B cell (primary cell): Measurements from ENCODE around the gene GPATCH3. TPM values are rescaled to one million over a fixed set of nuclear protein-coding genes. Genes with fewer than 3 reads are reported as not detected.

Experiments
- ATAC-seq: fragments of 200-7000 bp; cut with Tn5 transposase; one replicate; pipeline ENCODE4 v1.10.0; 2021; ENCODE audit warnings: low read depth, mild to moderate bottlenecking, moderate number of reproducible peaks, moderate library complexity
- CTCF ChIA-PET: fragments of 350-600 bp; sonication (Branson Sonifier 250); formaldehyde crosslinking; loops from one replicate; lab custom pipeline; 2021; ENCODE audit warnings: antibody characterized with exemption, inconsistent platforms; lab: Charles Lee
- POLR2A ChIA-PET: fragments of 350-600 bp; sonication (Branson Sonifier 250); formaldehyde crosslinking; loops from one replicate; lab custom pipeline; 2021; ENCODE audit warnings: antibody characterized with exemption; lab: Charles Lee
- DNase-seq: peaks from one replicate; pipeline ENCODE4 v3.0.0; 2013
- H2AFZ ChIP-seq: 2 replicates; pipeline ENCODE4 v1.6.1; 2012; ENCODE audit warnings: mild to moderate bottlenecking, low read depth, low read length; ENCODE audit not compliant: insufficient read depth, poor library complexity, severe bottlenecking
- H3K27ac ChIP-seq, 2 donors: 1 replicate in 1 of 2; 2 replicates in 1 of 2; pipeline ENCODE4 v1.5.1; 2012 to 2013; ENCODE audit warnings: low read length in 2 of 2, mild to moderate bottlenecking in 2 of 2, moderate library complexity in 1 of 2
- H3K27me3 ChIP-seq, 4 experiments: fragments of 200-600 bp in 1 of 4; sonication (generic) in 1 of 4; replicated peaks in 1 of 4; 1 replicate in 2 of 4; 2 replicates in 2 of 4; pipeline versions ENCODE4 v1.6.1 to v1.7.0; 2013 to 2016; ENCODE audit warnings: low read length in 3 of 4, mild to moderate bottlenecking in 2 of 4, mixed read lengths in 1 of 4, moderate library complexity in 1 of 4; ENCODE audit not compliant: insufficient read depth in 4 of 4, control insufficient read depth in 3 of 4; ENCODE audit errors: control extremely low read depth in 1 of 4
- H3K36me3 ChIP-seq, 2 experiments: replicated peaks in 1 of 2; 1 replicate in 1 of 2; 2 replicates in 1 of 2; pipeline versions ENCODE4 v1.6.1 to v1.7.1; 2013; ENCODE audit warnings: low read length in 1 of 2; ENCODE audit not compliant: insufficient read depth in 2 of 2, control insufficient read depth in 1 of 2; ENCODE audit errors: control extremely low read depth in 1 of 2, extremely low read depth in 1 of 2
- H3K4me1 ChIP-seq, 2 donors: fragments of 200-600 bp in 1 of 2; sonication (generic) in 1 of 2; 1 replicate in 1 of 2; 2 replicates in 1 of 2; pipeline versions ENCODE4 v1.5.1 to v1.6.1; 2013 to 2017; ENCODE audit warnings: low read length in 2 of 2; ENCODE audit not compliant: control insufficient read depth in 2 of 2, insufficient read depth in 2 of 2
- H3K4me2 ChIP-seq: replicated peaks from 2 replicates; pipeline ENCODE3; 2012; ENCODE audit warnings: mild to moderate bottlenecking, low read depth, low read length; ENCODE audit not compliant: poor library complexity, severe bottlenecking
- H3K4me3 ChIP-seq, 5 experiments: fragments of 200-600 bp in 1 of 5; sonication (generic) in 1 of 5; 1 replicate in 3 of 5; 2 replicates in 2 of 5; pipeline versions ENCODE4 v1.5.1 to v1.7.0; 2011 to 2016; ENCODE audit warnings: low read length in 4 of 5, mild to moderate bottlenecking in 4 of 5, low read depth in 2 of 5, control low read depth in 1 of 5, moderate library complexity in 1 of 5; ENCODE audit not compliant: insufficient read depth in 1 of 5; ENCODE audit errors: control extremely low read depth in 1 of 5, extremely low read depth in 1 of 5
- H3K79me2 ChIP-seq: fragments of 200-600 bp; sonication (generic); one replicate; pipeline ENCODE4 v1.6.0; 2016; ENCODE audit warnings: low read length; ENCODE audit not compliant: control insufficient read depth, insufficient read depth
- H3K9ac ChIP-seq: fragments of 200-600 bp; sonication (generic); 2 replicates; pipeline ENCODE4 v1.6.1; 2017; ENCODE audit warnings: mild to moderate bottlenecking, low read length, moderate library complexity
- H3K9me3 ChIP-seq, 3 donors: one replicate each; pipeline versions ENCODE4 v1.6.1 to v1.7.1; 2013; ENCODE audit warnings: low read length in 2 of 3; ENCODE audit not compliant: control insufficient read depth in 2 of 3, insufficient read depth in 1 of 3; ENCODE audit errors: control extremely low read depth in 1 of 3
- H4K20me1 ChIP-seq: 2 replicates; pipeline ENCODE4 v1.6.0; 2012; ENCODE audit warnings: mild to moderate bottlenecking, low read length; ENCODE audit not compliant: insufficient read depth, control insufficient read depth, poor library complexity, severe bottlenecking
- H3K27ac Mint-ChIP-seq: one replicate; pipeline ENCODE4 v1.8.0; 2021; ENCODE audit warnings: mixed read lengths
- H3K27me3 Mint-ChIP-seq: one replicate; pipeline ENCODE4 v1.8.0; 2021; ENCODE audit warnings: mixed read lengths
- H3K4me1 Mint-ChIP-seq: one replicate; pipeline ENCODE4 v1.8.0; 2021; ENCODE audit warnings: mixed read lengths
- H3K4me3 Mint-ChIP-seq: one replicate; pipeline ENCODE4 v1.8.0; 2021; ENCODE audit warnings: mixed read lengths
- H3K9me3 Mint-ChIP-seq: one replicate; pipeline ENCODE4 v1.8.0; 2022; ENCODE audit warnings: mixed read lengths; ENCODE audit not compliant: insufficient read depth
- EZH2 ChIP-seq: IDR thresholded peaks from 2 replicates; pipeline ENCODE4 v1.6.1; 2012; ENCODE audit warnings: borderline replicate concordance, low read depth, mild to moderate bottlenecking, moderate library complexity, low read length; ENCODE audit not compliant: insufficient read depth, poor library complexity, severe bottlenecking
- WGBS: methylation state at CpG from one replicate; pipeline ENCODE4 v1.1.5; 2013; ENCODE audit warnings: missing lambda C conversion rate; ENCODE audit not compliant: insufficient coverage; 5-methylcytosine and 5-hydroxymethylcytosine counted together
- intact Hi-C: fragments of 100-400 bp; cut with micrococcal nuclease; formaldehyde crosslinking; loops from one replicate; pipeline ENCODE4 v1.10.0; 2022
- polyA plus RNA-seq: library from polyadenylated mRNA; depleted of rRNA; stranded (reverse); fragments of >200 nt; gene quantifications from 2 replicates; pipeline ENCODE4 v1.2.3, GENCODE V29; 2012
- total RNA-seq, 2 donors: library from RNA; stranded (reverse); fragments of 120-200 nt in 1 of 2; gene quantifications; 1 replicate in 1 of 2; 2 replicates in 1 of 2; pipeline versions ENCODE4 v1.2.3 to v1.2.4, GENCODE V29; 2013 to 2022
- TF ChIP-seq, protein P1 (sequence below): fragments of 200-600 bp; IDR thresholded peaks from one replicate; pipeline ENCODE4 v1.8.0; 2022; ENCODE audit warnings: antibody characterized with exemption, mild to moderate bottlenecking

The GPATCH3 gene
- total and polyA plus RNA-seq, 2 donors (not counting 1 experiment from before 2014, with no cell fraction given), result 9.2 to 21.9 TPM

DNA sequence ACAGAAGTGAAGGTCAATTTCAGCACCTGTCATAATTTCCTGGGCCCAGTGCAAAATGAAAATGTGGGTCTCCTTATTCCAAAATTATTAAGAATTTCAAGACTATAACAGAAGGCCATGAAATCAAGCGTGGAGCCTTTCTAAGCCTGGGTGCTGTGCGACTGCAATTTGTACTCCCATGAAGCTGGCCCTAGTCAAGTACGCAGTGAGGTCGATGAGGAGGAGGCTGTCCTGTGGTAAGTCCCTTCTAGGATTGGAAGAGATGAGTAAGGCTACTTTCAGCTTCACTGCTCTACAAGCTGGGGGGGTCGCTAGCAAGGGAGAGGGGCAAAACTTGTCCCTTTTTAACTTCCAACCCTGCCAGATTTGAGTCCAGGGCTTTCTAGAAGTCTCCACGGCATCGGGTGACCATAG lies 20.9 kb upstream of the GPATCH3 start:
- intact Hi-C loops, result loop anchor here (1.0 kb wide), 3 partner anchors 21 to 56 kb away; partner anchors contain the start of genes GPATCH3 and GPN2
- Mint-ChIP-seq H3K27ac (peak overlapping the region; percentile 93), H3K4me3 (peak overlapping the region; percentile 93), H3K9me3 (no peaks in the 10 kb centered on the region), H3K27me3 (no peaks in the 10 kb centered on the region), H3K4me1 (peaks cover 33% of the 10 kb centered on the region)
- CTCF ChIA-PET, result interaction anchor here (0.7 to 1.5 kb wide), 3 partner anchors 10 to 319 kb away, joined by 3 to 5 read pairs (median 3); no protein-coding TSS in a partner anchor
- POLR2A ChIA-PET, result interaction anchor here (0.7 to 2.3 kb wide), 3 partner anchors 21 to 741 kb away, joined by 4 to 9 read pairs (median 7); partner anchors contain the start of gene GPATCH3
- peaks cover 17 to 20% of the 10 kb centered on the region in 2 donors for H3K4me1 ChIP-seq
- 30% methylated on average over 6 of the region's 7 CpGs for WGBS
- peaks cover 33% of the 10 kb centered on the region for H3K79me2 ChIP-seq
- H3K4me3 ChIP-seq, result peak overlapping the region; percentile 61 to 88 (median 80)
- H3K9ac ChIP-seq, result peak overlapping the region; percentile 92
- H3K27ac ChIP-seq, result peak overlapping the region; percentile 68 to 93
- ATAC-seq, result peak; percentile 31
- DNase-seq, result no peak
- no peaks in the 10 kb centered on the region for H3K9me3 ChIP-seq
- peak overlapping the region; percentile 96 for H3K4me2 ChIP-seq
- H3K27me3 ChIP-seq, result no peaks in the 10 kb centered on the region
- TF ChIP-seq, protein P1, sequence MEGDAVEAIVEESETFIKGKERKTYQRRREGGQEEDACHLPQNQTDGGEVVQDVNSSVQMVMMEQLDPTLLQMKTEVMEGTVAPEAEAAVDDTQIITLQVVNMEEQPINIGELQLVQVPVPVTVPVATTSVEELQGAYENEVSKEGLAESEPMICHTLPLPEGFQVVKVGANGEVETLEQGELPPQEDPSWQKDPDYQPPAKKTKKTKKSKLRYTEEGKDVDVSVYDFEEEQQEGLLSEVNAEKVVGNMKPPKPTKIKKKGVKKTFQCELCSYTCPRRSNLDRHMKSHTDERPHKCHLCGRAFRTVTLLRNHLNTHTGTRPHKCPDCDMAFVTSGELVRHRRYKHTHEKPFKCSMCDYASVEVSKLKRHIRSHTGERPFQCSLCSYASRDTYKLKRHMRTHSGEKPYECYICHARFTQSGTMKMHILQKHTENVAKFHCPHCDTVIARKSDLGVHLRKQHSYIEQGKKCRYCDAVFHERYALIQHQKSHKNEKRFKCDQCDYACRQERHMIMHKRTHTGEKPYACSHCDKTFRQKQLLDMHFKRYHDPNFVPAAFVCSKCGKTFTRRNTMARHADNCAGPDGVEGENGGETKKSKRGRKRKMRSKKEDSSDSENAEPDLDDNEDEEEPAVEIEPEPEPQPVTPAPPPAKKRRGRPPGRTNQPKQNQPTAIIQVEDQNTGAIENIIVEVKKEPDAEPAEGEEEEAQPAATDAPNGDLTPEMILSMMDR, result no peak
- no peak for TF ChIP-seq EZH2
- H2AFZ ChIP-seq, result peak overlapping the region; percentile 88
- peaks cover 25% of the 10 kb centered on the region for H4K20me1 ChIP-seq
- peaks cover 8 to 12% of the 10 kb centered on the region in 2 experiments for H3K36me3 ChIP-seq

DNA sequence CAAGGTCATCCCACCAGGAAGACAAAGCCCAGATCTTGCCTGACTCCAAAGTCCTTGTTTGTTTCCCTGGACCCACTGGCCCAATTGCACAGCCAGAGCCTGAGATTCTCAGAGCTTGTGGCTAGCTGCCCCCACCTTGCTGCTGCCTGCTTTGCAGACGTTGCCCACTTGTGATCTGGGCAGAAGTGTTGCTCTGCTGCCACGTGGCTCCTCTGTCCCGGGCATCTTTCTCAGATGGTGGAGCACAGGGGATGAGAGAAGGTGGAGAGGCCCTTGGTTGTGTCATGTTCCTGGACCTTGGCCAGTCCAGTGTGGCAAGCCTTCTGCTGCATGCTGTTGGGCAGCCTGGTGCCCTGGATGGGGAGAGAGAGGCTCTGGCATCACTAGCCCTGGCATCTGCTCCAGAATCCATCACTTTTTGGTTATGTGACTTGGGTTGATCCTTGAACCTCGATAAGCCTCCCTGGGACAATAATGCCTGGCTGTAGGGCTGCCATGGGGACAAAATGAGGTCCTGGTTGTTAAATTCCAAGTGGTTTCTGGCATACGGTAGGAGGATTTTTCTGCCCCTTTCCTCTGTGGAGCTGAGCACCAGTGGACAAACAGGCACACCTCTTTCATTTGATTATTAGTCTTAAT lies 15.1 kb upstream of the GPATCH3 start:
- Mint-ChIP-seq H3K27me3 (no peaks in the 10 kb centered on the region), H3K4me3 (no peak overlapping the region), H3K27ac (no peak overlapping the region), H3K4me1 (peaks cover 3% of the 10 kb centered on the region), H3K9me3 (no peaks in the 10 kb centered on the region)
- TF ChIP-seq, protein P1, result no peak
- no peak for TF ChIP-seq EZH2
- H3K79me2 ChIP-seq, result no peaks in the 10 kb centered on the region
- H3K9ac ChIP-seq, result no peak overlapping the region
- no peaks in the 10 kb centered on the region for H3K36me3 ChIP-seq
- WGBS, result 83% methylated on average over 4 of the region's 5 CpGs
- H4K20me1 ChIP-seq, result no peaks in the 10 kb centered on the region
- no peaks in the 10 kb centered on the region for H3K9me3 ChIP-seq
- no peak for DNase-seq
- no peak overlapping the region for H3K4me2 ChIP-seq
- no peaks in the 10 kb centered on the region for H3K4me1 ChIP-seq
- H3K4me3 ChIP-seq, result no peak overlapping the region
- ATAC-seq, result no peak
- H3K27ac ChIP-seq, result no peak overlapping the region
- H2AFZ ChIP-seq, result no peak overlapping the region
- intact Hi-C loops, result no loop called here
- no peaks in the 10 kb centered on the region for H3K27me3 ChIP-seq
- ChIA-PET POLR2A (no interaction called here), CTCF (interaction anchor here (0.7 kb wide), 1 partner anchor 42 kb away, joined by 4 read pairs; no protein-coding TSS in a partner anchor)
